ENCODE results near the gene MAMDC4. TPM values are rescaled to one million over a fixed set of nuclear protein-coding genes. Genes with fewer than 3 reads are reported as not detected.

The MAMDC4 gene
- total and polyA plus RNA-seq, 2 of the 13 experiments (the other 11 are each of a cell fraction or from before 2014, with no cell fraction given), result 6.0 to 6.8 TPM

DNA sequence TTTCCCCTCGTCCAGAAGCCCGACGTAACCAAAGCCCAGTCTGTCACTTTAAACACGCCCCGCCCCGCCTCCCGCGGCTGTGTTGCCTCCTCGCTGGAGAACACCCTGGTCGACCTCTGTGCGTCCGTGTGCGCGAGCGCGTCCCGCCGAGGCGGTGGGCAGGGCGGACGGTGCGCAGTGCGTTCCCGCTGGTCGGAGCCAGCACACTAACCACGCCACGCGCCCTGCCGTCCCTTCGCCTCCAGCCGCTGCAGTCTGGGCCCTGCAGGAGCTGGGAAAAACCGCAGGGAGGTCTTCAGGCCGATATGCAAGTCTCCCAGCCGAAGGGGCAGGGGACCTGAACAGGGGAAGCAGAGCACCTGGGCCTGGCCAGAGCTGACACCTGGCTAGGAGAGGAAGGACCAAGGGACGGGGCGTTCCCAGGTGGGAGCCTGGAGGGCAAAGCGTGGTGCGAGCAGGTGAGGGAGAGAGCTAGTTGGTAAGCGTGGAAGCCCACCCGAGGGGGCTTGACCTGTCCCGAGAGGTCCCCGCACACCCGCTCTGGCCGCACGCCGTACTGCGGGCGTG lies 4.2 kb upstream of the MAMDC4 start (continued):
- TF ChIP-seq, protein P1, sequence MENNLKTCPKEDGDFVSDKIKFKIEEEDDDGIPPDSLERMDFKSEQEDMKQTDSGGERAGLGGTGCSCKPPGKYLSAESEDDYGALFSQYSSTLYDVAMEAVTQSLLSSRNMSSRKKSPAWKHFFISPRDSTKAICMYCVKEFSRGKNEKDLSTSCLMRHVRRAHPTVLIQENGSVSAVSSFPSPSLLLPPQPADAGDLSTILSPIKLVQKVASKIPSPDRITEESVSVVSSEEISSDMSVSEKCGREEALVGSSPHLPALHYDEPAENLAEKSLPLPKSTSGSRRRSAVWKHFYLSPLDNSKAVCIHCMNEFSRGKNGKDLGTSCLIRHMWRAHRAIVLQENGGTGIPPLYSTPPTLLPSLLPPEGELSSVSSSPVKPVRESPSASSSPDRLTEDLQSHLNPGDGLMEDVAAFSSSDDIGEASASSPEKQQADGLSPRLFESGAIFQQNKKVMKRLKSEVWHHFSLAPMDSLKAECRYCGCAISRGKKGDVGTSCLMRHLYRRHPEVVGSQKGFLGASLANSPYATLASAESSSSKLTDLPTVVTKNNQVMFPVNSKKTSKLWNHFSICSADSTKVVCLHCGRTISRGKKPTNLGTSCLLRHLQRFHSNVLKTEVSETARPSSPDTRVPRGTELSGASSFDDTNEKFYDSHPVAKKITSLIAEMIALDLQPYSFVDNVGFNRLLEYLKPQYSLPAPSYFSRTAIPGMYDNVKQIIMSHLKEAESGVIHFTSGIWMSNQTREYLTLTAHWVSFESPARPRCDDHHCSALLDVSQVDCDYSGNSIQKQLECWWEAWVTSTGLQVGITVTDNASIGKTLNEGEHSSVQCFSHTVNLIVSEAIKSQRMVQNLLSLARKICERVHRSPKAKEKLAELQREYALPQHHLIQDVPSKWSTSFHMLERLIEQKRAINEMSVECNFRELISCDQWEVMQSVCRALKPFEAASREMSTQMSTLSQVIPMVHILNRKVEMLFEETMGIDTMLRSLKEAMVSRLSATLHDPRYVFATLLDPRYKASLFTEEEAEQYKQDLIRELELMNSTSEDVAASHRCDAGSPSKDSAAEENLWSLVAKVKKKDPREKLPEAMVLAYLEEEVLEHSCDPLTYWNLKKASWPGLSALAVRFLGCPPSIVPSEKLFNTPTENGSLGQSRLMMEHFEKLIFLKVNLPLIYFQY (CRISPR knock-in tag; IDR thresholded peaks at IDR 0.05; ENCODE audit: borderline replicate concordance), result no peak
- 0 out of 2 replicates have a peak, but pooled peaks have one; percentile 41 for TF ChIP-seq RAD21 (CRISPR knock-in tag; IDR thresholded peaks at IDR 0.05)
- no peak; the same call in 1 of the 2 replicates for TF ChIP-seq SMAD9 (CRISPR knock-in tag; IDR thresholded peaks at IDR 0.05)
- TF ChIP-seq MTA3 (CRISPR knock-in tag; IDR thresholded peaks at IDR 0.05), result no peak
- TF ChIP-seq ZNF34 (CRISPR knock-in tag; IDR thresholded peaks at IDR 0.05; ENCODE audit: borderline replicate concordance), result no peak
- TF ChIP-seq, protein P2, sequence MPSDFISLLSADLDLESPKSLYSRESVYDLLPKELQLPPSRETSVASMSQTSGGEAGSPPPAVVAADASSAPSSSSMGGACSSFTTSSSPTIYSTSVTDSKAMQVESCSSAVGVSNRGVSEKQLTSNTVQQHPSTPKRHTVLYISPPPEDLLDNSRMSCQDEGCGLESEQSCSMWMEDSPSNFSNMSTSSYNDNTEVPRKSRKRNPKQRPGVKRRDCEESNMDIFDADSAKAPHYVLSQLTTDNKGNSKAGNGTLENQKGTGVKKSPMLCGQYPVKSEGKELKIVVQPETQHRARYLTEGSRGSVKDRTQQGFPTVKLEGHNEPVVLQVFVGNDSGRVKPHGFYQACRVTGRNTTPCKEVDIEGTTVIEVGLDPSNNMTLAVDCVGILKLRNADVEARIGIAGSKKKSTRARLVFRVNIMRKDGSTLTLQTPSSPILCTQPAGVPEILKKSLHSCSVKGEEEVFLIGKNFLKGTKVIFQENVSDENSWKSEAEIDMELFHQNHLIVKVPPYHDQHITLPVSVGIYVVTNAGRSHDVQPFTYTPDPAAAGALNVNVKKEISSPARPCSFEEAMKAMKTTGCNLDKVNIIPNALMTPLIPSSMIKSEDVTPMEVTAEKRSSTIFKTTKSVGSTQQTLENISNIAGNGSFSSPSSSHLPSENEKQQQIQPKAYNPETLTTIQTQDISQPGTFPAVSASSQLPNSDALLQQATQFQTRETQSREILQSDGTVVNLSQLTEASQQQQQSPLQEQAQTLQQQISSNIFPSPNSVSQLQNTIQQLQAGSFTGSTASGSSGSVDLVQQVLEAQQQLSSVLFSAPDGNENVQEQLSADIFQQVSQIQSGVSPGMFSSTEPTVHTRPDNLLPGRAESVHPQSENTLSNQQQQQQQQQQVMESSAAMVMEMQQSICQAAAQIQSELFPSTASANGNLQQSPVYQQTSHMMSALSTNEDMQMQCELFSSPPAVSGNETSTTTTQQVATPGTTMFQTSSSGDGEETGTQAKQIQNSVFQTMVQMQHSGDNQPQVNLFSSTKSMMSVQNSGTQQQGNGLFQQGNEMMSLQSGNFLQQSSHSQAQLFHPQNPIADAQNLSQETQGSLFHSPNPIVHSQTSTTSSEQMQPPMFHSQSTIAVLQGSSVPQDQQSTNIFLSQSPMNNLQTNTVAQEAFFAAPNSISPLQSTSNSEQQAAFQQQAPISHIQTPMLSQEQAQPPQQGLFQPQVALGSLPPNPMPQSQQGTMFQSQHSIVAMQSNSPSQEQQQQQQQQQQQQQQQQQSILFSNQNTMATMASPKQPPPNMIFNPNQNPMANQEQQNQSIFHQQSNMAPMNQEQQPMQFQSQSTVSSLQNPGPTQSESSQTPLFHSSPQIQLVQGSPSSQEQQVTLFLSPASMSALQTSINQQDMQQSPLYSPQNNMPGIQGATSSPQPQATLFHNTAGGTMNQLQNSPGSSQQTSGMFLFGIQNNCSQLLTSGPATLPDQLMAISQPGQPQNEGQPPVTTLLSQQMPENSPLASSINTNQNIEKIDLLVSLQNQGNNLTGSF (CRISPR knock-in tag; IDR thresholded peaks at IDR 0.05), result 0 out of 2 replicates have a peak, but pooled peaks have one; percentile 26
- no peak for TF ChIP-seq SNRNP70 (IDR thresholded peaks at IDR 0.05; ENCODE audit: low read depth, low read length)
- TF ChIP-seq ZSCAN31 (CRISPR knock-in tag; IDR thresholded peaks at IDR 0.05; ENCODE audit: low read depth), result no peak
- TF ChIP-seq HOXA5 (CRISPR knock-in tag; IDR thresholded peaks at IDR 0.05), result peak; percentile 68; the same call in 1 of the 2 replicates
- 0 out of 2 replicates have a peak, but pooled peaks have one; percentile 40 for TF ChIP-seq ZSCAN29 (CRISPR knock-in tag; conservative IDR thresholded peaks at IDR 0.05)
- peak; percentile 80; the same call in 1 of the 2 replicates for TF ChIP-seq ZNF224 (CRISPR knock-in tag; IDR thresholded peaks at IDR 0.05)
- TF ChIP-seq, protein P3, sequence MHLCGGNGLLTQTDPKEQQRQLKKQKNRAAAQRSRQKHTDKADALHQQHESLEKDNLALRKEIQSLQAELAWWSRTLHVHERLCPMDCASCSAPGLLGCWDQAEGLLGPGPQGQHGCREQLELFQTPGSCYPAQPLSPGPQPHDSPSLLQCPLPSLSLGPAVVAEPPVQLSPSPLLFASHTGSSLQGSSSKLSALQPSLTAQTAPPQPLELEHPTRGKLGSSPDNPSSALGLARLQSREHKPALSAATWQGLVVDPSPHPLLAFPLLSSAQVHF (CRISPR knock-in tag; IDR thresholded peaks at IDR 0.05), result peak; percentile 91
- TF ChIP-seq, protein P4, sequence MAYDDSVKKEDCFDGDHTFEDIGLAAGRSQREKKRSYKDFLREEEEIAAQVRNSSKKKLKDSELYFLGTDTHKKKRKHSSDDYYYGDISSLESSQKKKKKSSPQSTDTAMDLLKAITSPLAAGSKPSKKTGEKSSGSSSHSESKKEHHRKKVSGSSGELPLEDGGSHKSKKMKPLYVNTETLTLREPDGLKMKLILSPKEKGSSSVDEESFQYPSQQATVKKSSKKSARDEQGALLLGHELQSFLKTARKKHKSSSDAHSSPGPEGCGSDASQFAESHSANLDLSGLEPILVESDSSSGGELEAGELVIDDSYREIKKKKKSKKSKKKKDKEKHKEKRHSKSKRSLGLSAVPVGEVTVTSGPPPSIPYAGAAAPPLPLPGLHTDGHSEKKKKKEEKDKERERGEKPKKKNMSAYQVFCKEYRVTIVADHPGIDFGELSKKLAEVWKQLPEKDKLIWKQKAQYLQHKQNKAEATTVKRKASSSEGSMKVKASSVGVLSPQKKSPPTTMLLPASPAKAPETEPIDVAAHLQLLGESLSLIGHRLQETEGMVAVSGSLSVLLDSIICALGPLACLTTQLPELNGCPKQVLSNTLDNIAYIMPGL (CRISPR knock-in tag; IDR thresholded peaks at IDR 0.05; ENCODE audit: borderline replicate concordance in 1 of 2, low read depth in 1 of 2), result peak; percentile 42 to 62; a peak in 3 of 4 replicates
- no peak for TF ChIP-seq ZNF343 (CRISPR knock-in tag; IDR thresholded peaks at IDR 0.05)
- TF ChIP-seq ZBTB1 (CRISPR knock-in tag; IDR thresholded peaks at IDR 0.05; ENCODE audit: borderline replicate concordance), result no peak
- TF ChIP-seq ZNF781 (CRISPR knock-in tag; IDR thresholded peaks at IDR 0.05; ENCODE audit: borderline replicate concordance, not compliant biosample characterization), result no peak
- TF ChIP-seq PCBP1 (IDR thresholded peaks at IDR 0.05; ENCODE audit: borderline replicate concordance, low read depth, low read length), result no peak
